Kidney (tissue), 14 donors: Measurements from ENCODE around the gene RIMS1. TPM values are rescaled to one million over a fixed set of nuclear protein-coding genes. Genes with fewer than 3 reads are reported as not detected.

Experiments used
- DNase-seq, 5 donors: peaks; one replicate each; pipeline ENCODE4 v3.0.0-alpha.2; 2013 to 2020
- FAIRE-seq: peaks from 2 replicates; lab custom pipeline; 2012; peaks lifted over from hg19 to GRCh38; lab: Jason Lieb, UNC
- H3K27ac ChIP-seq, 2 donors: one replicate each; pipeline ENCODE4 v1.7.0; 2013; ENCODE audit warnings: low read depth in 2 of 2, low read length in 2 of 2, inconsistent platforms in 1 of 2
- H3K27me3 ChIP-seq: one replicate; pipeline ENCODE4 v1.7.1; 2013; ENCODE audit warnings: low read length, inconsistent platforms; ENCODE audit not compliant: control insufficient read depth, insufficient read depth
- H3K36me3 ChIP-seq, 3 donors: one replicate each; pipeline versions ENCODE4 v1.7.0 to v1.7.1; 2013; ENCODE audit warnings: low read length in 3 of 3, control low read depth in 1 of 3, inconsistent platforms in 1 of 3; ENCODE audit not compliant: insufficient read depth in 3 of 3, control insufficient read depth in 2 of 3
- H3K4me1 ChIP-seq, 3 donors: one replicate each; pipeline versions ENCODE4 v1.7.0 to v1.7.1; 2013; ENCODE audit warnings: low read length in 3 of 3, inconsistent platforms in 1 of 3, low read depth in 1 of 3; ENCODE audit not compliant: control insufficient read depth in 2 of 3, insufficient read depth in 2 of 3
- H3K4me3 ChIP-seq, 3 donors: one replicate each; pipeline versions ENCODE4 v1.7.0 to v1.8.1; 2013; ENCODE audit warnings: low read length in 3 of 3, control low read depth in 1 of 3, inconsistent platforms in 1 of 3
- H3K9ac ChIP-seq, 3 donors: one replicate each; pipeline versions ENCODE4 v1.7.0 to v1.7.1; 2013; ENCODE audit warnings: low read length in 3 of 3, control low read depth in 1 of 3, inconsistent platforms in 1 of 3
- H3K9me3 ChIP-seq, 3 donors: one replicate each; pipeline versions ENCODE4 v1.7.0 to v1.7.1; 2013; ENCODE audit warnings: low read length in 3 of 3, control low read depth in 1 of 3, inconsistent platforms in 1 of 3; ENCODE audit not compliant: control insufficient read depth in 2 of 3, insufficient read depth in 1 of 3
- intact Hi-C: fragments of 100-400 bp; cut with DNase I; formaldehyde crosslinking; loops from one replicate; pipeline ENCODE4 v1.11.1; 2022
- polyA plus RNA-seq: library from polyadenylated mRNA; stranded (reverse); fragments of 350-450 nt; fragmentation: Illumina TruSeq; extraction: RNeasy Lipid Tissue Mini Kit (QIAGEN cat#74804); gene quantifications from one replicate; pipeline ENCODE4 v1.2.3, GENCODE V29; 2014; ENCODE audit warnings: low read depth, low replicate concordance; ENCODE audit not compliant: insufficient read depth
- total RNA-seq: library from RNA; stranded (reverse); fragmentation: NEBNext Ultra II Directional; extraction: Animal tissue kit (Norgen Biotek cat#: 25700); gene quantifications from one replicate; pipeline ENCODE4 v1.2.1, GENCODE V29; 2021
- TF ChIP-seq, protein P1 (sequence below): IDR thresholded peaks from 3 replicates; pipeline ENCODE4 v1.5.1; 2012; ENCODE audit warnings: mild to moderate bottlenecking, moderate library complexity, borderline replicate concordance; ENCODE audit not compliant: insufficient read depth; ENCODE audit errors: extremely low read depth
- donor health status: control.
- donor health status: control.
- donor health status: control.
- donor health status: control.
- donor health status: control.
- donor health status: DM: yes; HTN: yes; CAD: no.
- donor health status: Normal renal cell carcinoma (clear cell type).

The RIMS1 gene
- total and polyA plus RNA-seq, 2 donors from 2014 or later: 4.5 TPM; not detected in 1

GRCh38 chr6:72350296-72350881 is 464.0 kb downstream of the RIMS1 start:
- Histone ChIP-seq H3K36me3 (no peaks in the 10 kb centered on the region), H3K9ac (no peak overlapping the region), H3K4me3 (no peak overlapping the region), H3K27ac (no peak overlapping the region), H3K27me3 (no peaks in the 10 kb centered on the region), H3K9me3 (no peaks in the 10 kb centered on the region), H3K4me1 (no peaks in the 10 kb centered on the region)
- intact Hi-C loops: no loop called here
- no peak for DNase-seq
- FAIRE-seq: no peak
- TF ChIP-seq, protein P1, sequence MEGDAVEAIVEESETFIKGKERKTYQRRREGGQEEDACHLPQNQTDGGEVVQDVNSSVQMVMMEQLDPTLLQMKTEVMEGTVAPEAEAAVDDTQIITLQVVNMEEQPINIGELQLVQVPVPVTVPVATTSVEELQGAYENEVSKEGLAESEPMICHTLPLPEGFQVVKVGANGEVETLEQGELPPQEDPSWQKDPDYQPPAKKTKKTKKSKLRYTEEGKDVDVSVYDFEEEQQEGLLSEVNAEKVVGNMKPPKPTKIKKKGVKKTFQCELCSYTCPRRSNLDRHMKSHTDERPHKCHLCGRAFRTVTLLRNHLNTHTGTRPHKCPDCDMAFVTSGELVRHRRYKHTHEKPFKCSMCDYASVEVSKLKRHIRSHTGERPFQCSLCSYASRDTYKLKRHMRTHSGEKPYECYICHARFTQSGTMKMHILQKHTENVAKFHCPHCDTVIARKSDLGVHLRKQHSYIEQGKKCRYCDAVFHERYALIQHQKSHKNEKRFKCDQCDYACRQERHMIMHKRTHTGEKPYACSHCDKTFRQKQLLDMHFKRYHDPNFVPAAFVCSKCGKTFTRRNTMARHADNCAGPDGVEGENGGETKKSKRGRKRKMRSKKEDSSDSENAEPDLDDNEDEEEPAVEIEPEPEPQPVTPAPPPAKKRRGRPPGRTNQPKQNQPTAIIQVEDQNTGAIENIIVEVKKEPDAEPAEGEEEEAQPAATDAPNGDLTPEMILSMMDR: no peak

GRCh38 chr6:72363844-72364740 is 477.7 kb downstream of the RIMS1 start:
- TF ChIP-seq, protein P1: no peak
- no peak for FAIRE-seq
- Histone ChIP-seq H3K4me3 (no peak overlapping the region), H3K27me3 (no peaks in the 10 kb centered on the region), H3K9me3 (no peaks in the 10 kb centered on the region), H3K36me3 (no peaks in the 10 kb centered on the region), H3K4me1 (no peaks in the 10 kb centered on the region), H3K9ac (no peak overlapping the region), H3K27ac (no peak overlapping the region)
- peak in 1 of 5 donors; percentile 6 for DNase-seq
- intact Hi-C loops: no loop called here

GRCh38 chr6:72365773-72366172 is 479.4 kb downstream of the RIMS1 start:
- H3K4me1 ChIP-seq: no peaks in the 10 kb centered on the region

More at GRCh38 chr6:72365773-72366172, 479.4 kb downstream of the RIMS1 start:
- Histone ChIP-seq H3K9ac (no peak overlapping the region), H3K36me3 (no peaks in the 10 kb centered on the region), H3K9me3 (no peaks in the 10 kb centered on the region), H3K4me3 (no peak overlapping the region), H3K27ac (no peak overlapping the region), H3K27me3 (no peaks in the 10 kb centered on the region)
- DNase-seq (no peak), FAIRE-seq (no peak)
- intact Hi-C loops: no loop called here
- TF ChIP-seq, protein P1: no peak
